ENCODE data around the gene TNC.

TNC gene

GRCh38 chr9:115117999-115118878 lies at the start of gene TNC:
TNC (minus strand) TSS chr9:115118157; CDS start chr9:115091018, 27,139 bp downstream.
- DNase-seq (ENCODE audit: low read depth in 2 of 2), result no peak

GRCh38 chr9:115167175-115167574 lies 49.2 kb upstream of the TNC start:
- DNase-seq (ENCODE audit: low read depth in 2 of 2), result no peak

GRCh38 chr9:115165233-115165632 lies 47.3 kb upstream of the TNC start:
- DNase-seq (ENCODE audit: low read depth in 2 of 2), result no peak

- no peak for DNase-seq (ENCODE audit: low read depth in 2 of 2)
Observed at GRCh38 chr9:115164511-115164974, 46.6 kb upstream of the TNC start.

GRCh38 chr9:115162946-115163345 lies 45.0 kb upstream of the TNC start:
- no peak for DNase-seq (ENCODE audit: low read depth in 2 of 2)

GRCh38 chr9:115161446-115161845 lies 43.5 kb upstream of the TNC start:
- DNase-seq (ENCODE audit: low read depth in 2 of 2), result no peak

GRCh38 chr9:115158661-115159481 lies 40.9 kb upstream of the TNC start:
- DNase-seq (ENCODE audit: low read depth in 2 of 2), result no peak

- no peak for DNase-seq (ENCODE audit: low read depth in 2 of 2)
Observed at GRCh38 chr9:115157245-115157674, 39.3 kb upstream of the TNC start.

- no peak for DNase-seq (ENCODE audit: low read depth in 2 of 2)
Observed at GRCh38 chr9:115155037-115155436, 37.1 kb upstream of the TNC start.

- no peak for DNase-seq (ENCODE audit: low read depth in 2 of 2)
Observed at GRCh38 chr9:115154617-115155016, 36.7 kb upstream of the TNC start.

- no peak for DNase-seq (ENCODE audit: low read depth in 2 of 2)
Observed at GRCh38 chr9:115152281-115152820, 34.4 kb upstream of the TNC start.

- DNase-seq (ENCODE audit: low read depth in 2 of 2), result no peak
Observed at GRCh38 chr9:115148721-115149120, 30.8 kb upstream of the TNC start.

GRCh38 chr9:115146581-115147021 lies 28.6 kb upstream of the TNC start:
- no peak for DNase-seq (ENCODE audit: low read depth in 2 of 2)

GRCh38 chr9:115144706-115145105 lies 26.7 kb upstream of the TNC start:
- DNase-seq (ENCODE audit: low read depth in 2 of 2), result no peak

- DNase-seq (ENCODE audit: low read depth in 2 of 2), result no peak
Observed at GRCh38 chr9:115143689-115144088, 25.7 kb upstream of the TNC start.

- DNase-seq (ENCODE audit: low read depth in 2 of 2), result no peak
Observed at GRCh38 chr9:115142517-115143270, 24.7 kb upstream of the TNC start.

GRCh38 chr9:115142090-115142489 lies 24.1 kb upstream of the TNC start:
- DNase-seq (ENCODE audit: low read depth in 2 of 2), result no peak

- DNase-seq (ENCODE audit: low read depth in 2 of 2), result no peak
Observed at GRCh38 chr9:115141612-115142011, 23.7 kb upstream of the TNC start.

GRCh38 chr9:115138151-115138550 lies 20.2 kb upstream of the TNC start:
- no peak for DNase-seq (ENCODE audit: low read depth in 2 of 2)

- DNase-seq (ENCODE audit: low read depth in 2 of 2), result no peak
Observed at GRCh38 chr9:115137526-115137925, 19.6 kb upstream of the TNC start.

Measured in stimulated activated CD8-positive, alpha-beta memory T cell treated with anti-CD3 and anti-CD28 coated beads, Interleukin-2, amount 100 ng/mL, for 48 hours (primary cell).